Upper lobe of right lung (tissue), 1 donor: ENCODE results near the gene POLR3C. TPM values are rescaled to one million over a fixed set of nuclear protein-coding genes. Genes with fewer than 3 reads are reported as not detected.

Experiments
- ATAC-seq: fragments of 200-7000 bp; cut with Tn5 transposase; one replicate; pipeline ENCODE4 v1.9.1; 2020; ENCODE audit warnings: mild to moderate bottlenecking, moderate library complexity
- DNase-seq: peaks from one replicate; pipeline ENCODE4 v3.0.0-alpha.2; 2020
- H3K27ac ChIP-seq: fragments of 200-600 bp; one replicate; pipeline ENCODE4 v1.8.0; 2022
- H3K27me3 ChIP-seq: fragments of 200-600 bp; one replicate; pipeline ENCODE4 v1.8.0; 2022; ENCODE audit warnings: mild to moderate bottlenecking
- H3K36me3 ChIP-seq: fragments of 200-600 bp; one replicate; pipeline ENCODE4 v1.8.0; 2022
- H3K4me1 ChIP-seq: fragments of 200-600 bp; one replicate; pipeline ENCODE4 v1.8.0; 2022
- H3K4me3 ChIP-seq: fragments of 200-600 bp; one replicate; pipeline ENCODE4 v1.8.0; 2022; ENCODE audit warnings: mild to moderate bottlenecking
- H3K9me3 ChIP-seq: fragments of 200-600 bp; one replicate; pipeline ENCODE4 v1.8.0; 2022
- intact Hi-C: fragments of 100-400 bp; cut with DNase I; formaldehyde crosslinking; loops from one replicate; pipeline ENCODE4 v1.11.0; 2022
- total RNA-seq: library from RNA; stranded (reverse); fragmentation: NEBNext Ultra II Directional; extraction: Animal tissue kit (Norgen Biotek cat#: 25700); gene quantifications from one replicate; pipeline ENCODE4 v1.2.1, GENCODE V29; 2021
- TF ChIP-seq, protein P1 (sequence below): fragments of 200-600 bp; IDR thresholded peaks from one replicate; pipeline ENCODE4 v1.8.0; 2022; ENCODE audit warnings: antibody characterized with exemption
- donor health status: DM: no; HTN: yes; CAD: no; lungs with severe emphysema.

The POLR3C gene
- total RNA-seq, 1 donor from 2014 or later: 29.1 TPM

DNA sequence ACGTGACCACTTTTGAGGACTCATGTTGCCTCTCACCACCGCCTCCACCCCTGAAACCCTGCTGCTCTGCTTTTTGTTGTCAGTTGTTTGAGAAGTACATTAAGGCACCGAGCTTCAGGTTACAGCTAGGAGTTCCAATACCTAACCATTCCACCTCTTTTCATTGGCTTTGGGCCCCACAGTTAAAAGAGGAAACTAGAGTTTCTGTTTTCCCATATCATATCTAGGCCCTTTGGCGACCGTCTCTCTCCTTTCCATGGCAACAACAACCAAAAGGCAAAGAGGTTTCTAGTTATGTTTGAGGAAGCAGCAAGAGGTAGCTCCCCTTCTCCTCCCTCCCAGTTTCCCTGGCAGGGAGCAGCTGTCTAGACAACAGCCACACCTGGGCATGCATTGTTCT, 55.8 kb downstream of the POLR3C start:
- H3K4me3 ChIP-seq: no peak overlapping the region
- no peaks in the 10 kb centered on the region for H3K27me3 ChIP-seq
- no peak for DNase-seq
- H3K36me3 ChIP-seq: no peaks in the 10 kb centered on the region
- H3K4me1 ChIP-seq: no peaks in the 10 kb centered on the region
- intact Hi-C loops: no loop called here
- TF ChIP-seq, protein P1, sequence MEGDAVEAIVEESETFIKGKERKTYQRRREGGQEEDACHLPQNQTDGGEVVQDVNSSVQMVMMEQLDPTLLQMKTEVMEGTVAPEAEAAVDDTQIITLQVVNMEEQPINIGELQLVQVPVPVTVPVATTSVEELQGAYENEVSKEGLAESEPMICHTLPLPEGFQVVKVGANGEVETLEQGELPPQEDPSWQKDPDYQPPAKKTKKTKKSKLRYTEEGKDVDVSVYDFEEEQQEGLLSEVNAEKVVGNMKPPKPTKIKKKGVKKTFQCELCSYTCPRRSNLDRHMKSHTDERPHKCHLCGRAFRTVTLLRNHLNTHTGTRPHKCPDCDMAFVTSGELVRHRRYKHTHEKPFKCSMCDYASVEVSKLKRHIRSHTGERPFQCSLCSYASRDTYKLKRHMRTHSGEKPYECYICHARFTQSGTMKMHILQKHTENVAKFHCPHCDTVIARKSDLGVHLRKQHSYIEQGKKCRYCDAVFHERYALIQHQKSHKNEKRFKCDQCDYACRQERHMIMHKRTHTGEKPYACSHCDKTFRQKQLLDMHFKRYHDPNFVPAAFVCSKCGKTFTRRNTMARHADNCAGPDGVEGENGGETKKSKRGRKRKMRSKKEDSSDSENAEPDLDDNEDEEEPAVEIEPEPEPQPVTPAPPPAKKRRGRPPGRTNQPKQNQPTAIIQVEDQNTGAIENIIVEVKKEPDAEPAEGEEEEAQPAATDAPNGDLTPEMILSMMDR: no peak
- no peak for ATAC-seq
- no peaks in the 10 kb centered on the region for H3K9me3 ChIP-seq
- H3K27ac ChIP-seq: no peak overlapping the region

DNA sequence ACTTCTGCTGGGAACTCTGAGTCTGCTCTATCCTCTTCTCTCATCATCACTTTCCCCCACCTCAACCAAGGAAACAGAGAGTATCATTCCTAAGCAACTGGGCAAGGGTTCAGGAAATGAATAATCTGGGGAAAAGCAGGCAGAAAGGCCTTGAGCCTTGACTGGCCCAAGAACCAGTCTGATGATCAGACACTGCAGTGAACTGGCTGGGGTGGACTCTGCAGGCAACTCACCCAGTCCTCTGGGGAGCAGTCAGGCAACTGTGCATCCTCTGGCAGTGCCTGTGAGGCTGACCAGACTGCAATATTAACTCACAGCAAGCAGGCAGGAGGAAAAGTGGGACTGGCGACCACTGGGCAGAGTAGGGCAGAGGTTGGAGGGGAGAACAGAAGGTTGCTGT, 60.7 kb downstream of the POLR3C start:
- no peak overlapping the region for H3K4me3 ChIP-seq
- TF ChIP-seq, protein P1: no peak
- DNase-seq: no peak

DNA sequence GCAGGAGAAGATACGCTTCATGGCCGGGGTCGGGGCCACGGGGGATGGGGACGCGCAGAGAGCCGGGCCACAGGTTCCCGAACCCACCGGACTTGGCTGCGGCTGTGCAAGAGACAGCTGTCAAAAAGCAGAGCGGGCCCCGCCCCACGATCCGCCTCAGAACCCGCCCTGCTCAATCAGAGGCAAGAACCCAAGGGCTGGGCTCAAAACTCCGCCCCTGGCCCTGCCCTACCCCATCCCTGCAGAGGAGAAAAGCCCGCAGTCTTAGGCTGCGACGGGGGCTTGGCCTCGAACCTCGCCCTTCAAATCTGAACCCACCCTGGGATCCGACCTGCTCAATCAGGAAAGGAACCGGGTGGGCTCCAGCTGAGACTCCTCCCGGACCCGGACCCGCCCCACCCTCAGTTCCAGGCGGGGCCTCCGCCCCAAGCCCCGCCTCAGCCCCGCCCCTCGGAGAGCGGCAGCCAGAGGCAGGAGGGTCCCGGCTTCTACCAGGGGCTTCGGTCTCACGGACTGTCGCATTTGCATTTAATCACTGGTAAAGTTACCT, 61.8 kb downstream of the POLR3C start, which contains the start of gene ANKRD35:
Gene ANKRD35, minus strand, starts transcription at position 129 of the 550 bp plus-strand sequence. Its CDS starts 108 bp downstream, at position 21.
- Histone ChIP-seq H3K4me3 (peak within 1 kb of the TSS; percentile 66), H3K4me1 (peaks cover 5% of the 10 kb centered on the region), H3K9me3 (no peaks in the 10 kb centered on the region), H3K27me3 (no peaks in the 10 kb centered on the region), H3K27ac (no peak within 1 kb of the TSS), H3K36me3 (no peaks in the 10 kb centered on the region)
- TF ChIP-seq, protein P1: no peak
- DNase-seq (peak; percentile 93), ATAC-seq (peak; percentile 97)
- intact Hi-C loops: no loop called here

More for the DNA sequence above, 60.7 kb downstream of the POLR3C start:
- H3K4me1 ChIP-seq: no peaks in the 10 kb centered on the region
- H3K9me3 ChIP-seq: no peaks in the 10 kb centered on the region
- no peak overlapping the region for H3K27ac ChIP-seq
- no peak for ATAC-seq
- H3K27me3 ChIP-seq: no peaks in the 10 kb centered on the region
- H3K36me3 ChIP-seq: no peaks in the 10 kb centered on the region
- intact Hi-C loops: no loop called here

DNA sequence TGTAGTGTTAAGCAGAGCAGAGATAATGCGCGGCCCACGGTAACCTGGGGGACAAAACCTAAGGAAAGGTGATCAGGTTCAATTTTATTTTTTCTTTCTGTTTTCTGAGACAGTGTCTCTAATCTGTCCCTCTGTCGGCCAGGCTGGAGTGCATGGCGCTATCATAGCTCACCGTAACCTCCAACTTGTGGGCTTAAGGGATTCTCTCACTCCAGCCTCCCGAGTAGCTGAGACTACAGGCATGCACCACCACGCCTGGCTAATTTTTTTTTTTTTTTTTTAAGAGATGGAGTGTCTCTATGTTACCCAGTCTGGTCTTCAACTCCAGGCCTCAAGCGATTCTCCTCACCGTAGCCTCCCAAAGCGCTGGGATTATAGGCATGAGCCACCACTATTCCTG, 62.4 kb downstream of the POLR3C start:
- ATAC-seq (no peak), DNase-seq (no peak)
- Histone ChIP-seq H3K27me3 (no peaks in the 10 kb centered on the region), H3K4me3 (peak overlapping the region; percentile 66), H3K9me3 (no peaks in the 10 kb centered on the region), H3K4me1 (peaks cover 11% of the 10 kb centered on the region), H3K27ac (no peak overlapping the region), H3K36me3 (no peaks in the 10 kb centered on the region)
- intact Hi-C loops: no loop called here
- TF ChIP-seq, protein P1: no peak

DNA sequence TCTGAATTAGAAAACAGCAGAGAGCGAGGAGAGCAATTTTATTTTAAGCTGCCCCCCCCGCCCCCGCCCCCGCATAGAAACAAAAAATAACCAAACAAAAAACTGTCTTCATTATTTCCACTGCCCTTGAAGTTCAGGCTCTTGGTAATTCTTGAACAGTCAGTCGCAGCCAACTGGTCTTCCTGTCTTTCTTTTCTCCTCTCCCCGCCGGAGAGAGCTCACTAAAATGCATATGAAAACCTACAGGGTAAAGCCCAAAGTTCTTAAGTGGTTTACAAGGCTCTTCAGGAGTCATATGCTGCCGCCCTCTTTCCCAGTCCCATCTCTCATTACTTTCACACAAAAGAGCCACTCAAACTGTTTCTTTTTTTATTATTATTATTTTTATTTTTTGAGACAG, 62.8 kb downstream of the POLR3C start:
- TF ChIP-seq, protein P1: no peak
- no peak for DNase-seq
- intact Hi-C loops: no loop called here
- Histone ChIP-seq H3K27ac (no peak overlapping the region), H3K9me3 (no peaks in the 10 kb centered on the region), H3K4me3 (no peak overlapping the region), H3K4me1 (peaks cover 15% of the 10 kb centered on the region), H3K36me3 (no peaks in the 10 kb centered on the region), H3K27me3 (no peaks in the 10 kb centered on the region)
- no peak for ATAC-seq

DNA sequence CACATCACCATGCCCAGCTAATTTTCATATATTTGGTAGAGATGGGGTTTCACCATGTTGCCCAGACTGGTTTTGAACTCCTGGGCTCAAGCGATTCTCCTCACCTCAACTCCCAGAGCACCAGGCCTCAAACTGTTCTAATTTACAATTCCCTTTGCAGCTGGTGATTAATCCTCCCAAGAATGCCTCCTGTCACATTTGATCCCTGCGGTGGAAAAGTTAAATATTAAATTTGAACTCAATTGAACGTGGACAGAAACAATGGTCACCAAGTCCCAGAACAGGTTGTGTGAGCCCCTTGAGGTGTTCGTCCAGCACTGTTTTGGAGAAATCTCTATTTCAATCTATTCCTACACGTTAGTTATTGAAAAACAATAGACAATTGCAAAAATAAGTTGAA, 63.6 kb downstream of the POLR3C start:
- H3K27ac ChIP-seq: no peak overlapping the region
- intact Hi-C loops: no loop called here
- DNase-seq: no peak
- TF ChIP-seq, protein P1: no peak
- no peak overlapping the region for H3K4me3 ChIP-seq
- peaks cover 20% of the 10 kb centered on the region for H3K4me1 ChIP-seq
- H3K36me3 ChIP-seq: no peaks in the 10 kb centered on the region
- no peaks in the 10 kb centered on the region for H3K27me3 ChIP-seq
- ATAC-seq: no peak
- H3K9me3 ChIP-seq: no peaks in the 10 kb centered on the region
